Vagina (tissue), 2 donors: ENCODE results near the gene AP2B1.

Experiments
- POLR2A ChIP-seq, 2 donors: fragments of 450-650 bp; IDR thresholded peaks; one replicate each; pipeline ENCODE4 v1.6.1; 2017; ENCODE audit warnings: antibody characterized with exemption in 2 of 2, mild to moderate bottlenecking in 2 of 2, moderate library complexity in 2 of 2
- TF ChIP-seq, protein P1 (sequence below), 3 experiments: fragments of 450-650 bp in 2 of 3; fragments of 200-600 bp in 1 of 3; sonication (generic) in 1 of 3; IDR thresholded peaks; one replicate each; pipeline ENCODE4 v1.5.1; 2017 to 2019; ENCODE audit warnings: antibody characterized with exemption in 3 of 3, mild to moderate bottlenecking in 2 of 3, moderate library complexity in 2 of 3

DNA sequence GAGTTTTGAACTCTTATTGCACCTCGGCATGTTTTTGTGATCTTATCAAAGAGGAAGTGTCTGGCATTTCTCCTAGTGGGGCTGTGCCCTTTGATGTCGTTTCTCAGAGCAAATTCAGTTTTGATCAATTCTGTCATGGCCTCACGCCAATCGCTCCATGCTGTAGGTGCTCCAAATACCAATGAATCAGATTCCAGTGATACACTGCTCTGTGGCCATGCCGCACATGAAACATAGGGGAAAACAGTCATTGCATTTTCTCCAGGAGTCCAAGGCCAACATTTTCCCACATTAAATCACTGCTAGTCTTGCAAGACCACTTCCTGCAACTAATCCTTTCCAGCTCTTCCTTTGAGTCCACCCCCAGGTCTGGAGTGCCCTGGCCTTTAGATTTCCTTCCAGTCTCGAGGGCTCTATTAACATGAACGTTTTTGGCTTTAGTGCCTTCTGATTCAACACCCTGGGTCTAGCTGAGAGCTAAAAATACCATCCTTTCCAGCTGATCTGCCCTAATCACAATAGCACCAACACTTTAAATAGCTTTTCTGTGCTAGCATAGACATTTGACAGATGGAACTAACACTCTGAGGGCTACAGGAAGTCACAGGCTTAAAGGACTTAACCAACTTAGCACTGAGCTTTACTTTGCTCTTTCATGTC is 126.1 kb downstream of the AP2B1 start:
- TF ChIP-seq POLR2A (IDR thresholded peaks at IDR 0.05) = no peak
- TF ChIP-seq, protein P1, sequence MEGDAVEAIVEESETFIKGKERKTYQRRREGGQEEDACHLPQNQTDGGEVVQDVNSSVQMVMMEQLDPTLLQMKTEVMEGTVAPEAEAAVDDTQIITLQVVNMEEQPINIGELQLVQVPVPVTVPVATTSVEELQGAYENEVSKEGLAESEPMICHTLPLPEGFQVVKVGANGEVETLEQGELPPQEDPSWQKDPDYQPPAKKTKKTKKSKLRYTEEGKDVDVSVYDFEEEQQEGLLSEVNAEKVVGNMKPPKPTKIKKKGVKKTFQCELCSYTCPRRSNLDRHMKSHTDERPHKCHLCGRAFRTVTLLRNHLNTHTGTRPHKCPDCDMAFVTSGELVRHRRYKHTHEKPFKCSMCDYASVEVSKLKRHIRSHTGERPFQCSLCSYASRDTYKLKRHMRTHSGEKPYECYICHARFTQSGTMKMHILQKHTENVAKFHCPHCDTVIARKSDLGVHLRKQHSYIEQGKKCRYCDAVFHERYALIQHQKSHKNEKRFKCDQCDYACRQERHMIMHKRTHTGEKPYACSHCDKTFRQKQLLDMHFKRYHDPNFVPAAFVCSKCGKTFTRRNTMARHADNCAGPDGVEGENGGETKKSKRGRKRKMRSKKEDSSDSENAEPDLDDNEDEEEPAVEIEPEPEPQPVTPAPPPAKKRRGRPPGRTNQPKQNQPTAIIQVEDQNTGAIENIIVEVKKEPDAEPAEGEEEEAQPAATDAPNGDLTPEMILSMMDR (IDR thresholded peaks at IDR 0.05) = no peak
